ENCODE results near the gene CSF2.

GRCh38 chr5:132058646-132059042, 14.9 kb upstream of the CSF2 start:
- TF ChIP-seq CTCF (conservative IDR thresholded peaks at IDR 0.05) (no peak), EZH2 (IDR thresholded peaks at IDR 0.05; ENCODE audit: low read depth) (no peak)

All from PC-9 (cell line).